NCI-H226 (cell line): ENCODE data around the gene AOAH.
"Not testable (repeated sequence)": the region's sequence is repeated elsewhere in the genome, so short reads cannot be mapped to it uniquely, and the experiment has no call there.

Experiments used
- DNase-seq: peaks from one replicate; pipeline ENCODE4 v3.0.0-alpha.2; 2015

AOAH gene

GRCh38 chr7:36535866-36536664, 188.2 kb downstream of the AOAH start:
- no peak for DNase-seq

- no peak for DNase-seq
These were observed 190.6 kb downstream of the AOAH start for GRCh38 chr7:36533717-36534116.

- DNase-seq: no peak
These were observed 191.3 kb downstream of the AOAH start for GRCh38 chr7:36532981-36533499.

- DNase-seq: no peak
These were observed 192.3 kb downstream of the AOAH start for GRCh38 chr7:36531951-36532350.

- DNase-seq: no peak
These were observed 193.8 kb downstream of the AOAH start for GRCh38 chr7:36530456-36530855.

- no peak for DNase-seq
These were observed 196.8 kb downstream of the AOAH start for GRCh38 chr7:36527549-36527913.

GRCh38 chr7:36526863-36527548, 197.3 kb downstream of the AOAH start:
- DNase-seq: peak; percentile 98

GRCh38 chr7:36523371-36524101, 200.8 kb downstream of the AOAH start:
- DNase-seq: no peak

- DNase-seq: no peak
These were observed 201.8 kb downstream of the AOAH start for GRCh38 chr7:36522453-36523007.

GRCh38 chr7:36521911-36522310, 202.4 kb downstream of the AOAH start:
- no peak for DNase-seq

- DNase-seq: no peak
These were observed 203.2 kb downstream of the AOAH start for GRCh38 chr7:36521133-36521532.

- no peak for DNase-seq
These were observed 208.4 kb downstream of the AOAH start for GRCh38 chr7:36515847-36516246.

- no peak for DNase-seq
These were observed 209.7 kb downstream of the AOAH start for GRCh38 chr7:36514289-36515243.

GRCh38 chr7:36513393-36513792, 210.9 kb downstream of the AOAH start:
- DNase-seq: no peak

- DNase-seq: no peak
These were observed 211.7 kb downstream of the AOAH start for GRCh38 chr7:36512616-36513015.

- DNase-seq: no peak
These were observed 214.3 kb downstream of the AOAH start for GRCh38 chr7:36509962-36510361.

GRCh38 chr7:36507475-36508440, 216.5 kb downstream of the AOAH start:
- no peak for DNase-seq

- peak; percentile 85 for DNase-seq
These were observed 217.5 kb downstream of the AOAH start for GRCh38 chr7:36506820-36507219.

- DNase-seq: no peak
These were observed 218.0 kb downstream of the AOAH start for GRCh38 chr7:36506130-36506798.

- DNase-seq: not testable (repeated sequence)
These were observed 219.7 kb downstream of the AOAH start for GRCh38 chr7:36504617-36505016.
